ENCODE data around the gene EXOC6B.

Gene EXOC6B

DNA sequence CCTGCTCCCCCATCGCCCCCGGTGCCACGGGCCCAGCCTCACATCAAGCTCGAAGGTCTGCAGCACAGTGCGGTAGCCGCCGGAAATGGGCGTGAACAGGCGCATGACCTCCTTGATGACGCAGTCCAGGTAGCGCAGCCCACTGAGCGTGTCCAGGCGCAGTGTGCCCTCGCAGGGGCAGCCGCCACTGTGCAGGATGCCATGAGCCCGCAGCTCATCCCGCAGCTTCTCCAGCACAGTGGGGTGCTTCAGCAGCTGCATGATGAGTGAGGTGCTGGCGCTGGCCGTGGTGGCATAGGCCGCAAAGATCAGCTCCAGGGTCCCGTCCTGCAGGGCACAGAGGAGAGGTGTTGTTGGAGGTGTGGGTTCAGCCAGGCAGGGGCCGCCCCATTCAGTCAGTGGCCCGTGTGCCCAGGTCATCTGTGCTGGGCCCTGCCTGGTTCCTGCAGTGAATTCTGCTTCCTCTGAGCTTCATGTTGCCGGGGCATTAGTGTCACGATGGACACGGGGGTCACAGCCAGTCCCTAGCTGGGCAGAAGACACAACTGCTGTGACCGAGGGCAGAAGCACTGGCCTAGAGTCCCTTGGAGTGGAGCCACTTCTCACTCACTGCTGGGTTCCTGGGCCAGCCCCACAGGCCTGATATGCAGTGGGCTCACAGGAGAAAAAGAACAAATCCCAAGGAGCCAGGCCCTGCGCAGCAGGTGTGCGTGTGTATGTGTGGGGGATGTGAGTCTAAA lies 692.7 kb downstream of the EXOC6B start:
- DNase-seq (ENCODE audit: low read depth) = no peak

GRCh38 chr2:72131916-72132841 lies 693.7 kb downstream of the EXOC6B start:
- no peak for DNase-seq (ENCODE audit: low read depth)

GRCh38 chr2:72131371-72131891 lies 694.4 kb downstream of the EXOC6B start:
- no peak for DNase-seq (ENCODE audit: low read depth)

DNA sequence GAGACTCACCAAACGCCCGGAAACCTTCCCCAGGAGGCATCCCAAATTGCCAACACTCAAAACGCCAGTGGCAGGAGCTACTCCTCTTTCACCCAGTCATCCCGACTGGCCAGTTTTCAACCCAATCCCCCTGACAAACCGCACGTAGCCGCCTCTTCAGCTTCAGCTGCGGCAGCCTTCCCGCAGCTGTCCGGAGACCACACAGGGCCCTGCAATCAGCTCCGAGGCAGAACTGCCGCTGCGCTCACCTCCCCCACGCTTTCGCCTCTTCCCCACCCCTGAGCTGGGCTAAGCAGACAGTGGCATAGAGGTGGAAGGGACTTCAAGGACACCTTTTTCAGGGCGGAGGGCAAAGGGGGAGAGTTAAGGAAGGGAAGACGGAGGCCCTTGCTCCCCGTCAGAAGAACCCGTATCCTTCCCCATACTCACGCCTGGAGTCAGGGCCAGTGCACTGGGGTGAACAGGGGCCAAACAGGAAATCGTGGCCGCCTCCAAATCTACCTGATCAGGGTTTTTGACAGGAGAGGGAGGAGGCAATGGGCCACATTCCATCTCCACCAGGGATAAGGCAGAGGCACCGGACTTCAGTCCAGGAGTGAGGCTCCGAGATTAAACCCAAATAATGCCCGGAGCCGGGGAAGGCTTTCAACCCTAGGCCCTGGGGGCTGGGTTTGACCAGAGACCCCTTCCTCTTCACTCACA lies 695.0 kb downstream of the EXOC6B start:
- no peak for DNase-seq (ENCODE audit: low read depth)

DNA sequence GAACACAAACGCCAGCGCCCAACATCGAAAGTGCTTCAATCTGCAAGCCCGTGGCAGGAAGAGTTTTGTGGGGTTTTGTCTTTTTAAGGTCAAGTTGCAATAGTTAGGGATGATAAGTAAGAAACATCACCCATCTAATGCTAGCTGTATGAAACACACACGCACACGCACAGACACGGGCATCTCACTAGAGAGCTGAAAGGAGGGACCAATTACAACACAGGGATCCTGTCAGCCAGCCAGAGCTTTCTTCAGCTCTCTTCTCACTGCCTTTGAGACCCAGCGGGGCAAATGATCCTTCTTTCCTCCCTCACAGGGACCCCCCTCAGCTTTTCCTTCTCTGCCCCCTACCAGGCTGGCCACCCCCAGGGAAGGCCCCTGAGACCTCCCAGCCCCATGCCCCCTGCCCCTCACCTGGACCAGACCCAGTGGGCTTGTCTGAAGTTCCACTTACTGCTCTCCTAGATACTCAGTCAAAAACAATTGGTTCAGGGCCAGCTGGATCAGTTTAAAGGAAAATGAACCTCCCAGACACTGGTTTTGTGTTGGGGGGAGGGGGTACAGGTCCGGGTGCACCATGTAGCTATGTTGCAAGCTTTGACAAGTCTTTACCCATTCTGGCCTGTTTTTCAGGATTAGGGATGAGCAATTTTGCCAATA lies 696.0 kb downstream of the EXOC6B start:
- no peak for DNase-seq (ENCODE audit: low read depth)

DNA sequence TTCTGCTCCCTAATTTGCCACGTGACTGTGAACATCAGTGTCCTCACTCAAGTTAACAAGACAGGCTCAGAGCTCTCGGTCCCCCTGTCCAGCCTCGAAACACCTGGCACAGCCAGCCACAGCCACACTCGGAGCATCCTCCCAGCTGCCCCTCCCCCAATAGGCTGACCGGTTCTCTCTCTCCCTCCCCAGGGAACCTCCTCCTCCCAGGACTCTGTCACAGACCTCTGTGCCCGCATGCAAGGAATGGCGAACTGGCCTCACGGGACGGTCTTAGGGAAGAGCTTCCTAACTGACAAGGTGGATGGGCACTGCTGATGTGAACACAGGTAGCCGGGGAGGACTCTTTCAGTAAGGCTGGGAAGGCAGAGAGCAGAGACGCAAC lies 697.0 kb downstream of the EXOC6B start:
- DNase-seq (ENCODE audit: low read depth) = no peak

DNA sequence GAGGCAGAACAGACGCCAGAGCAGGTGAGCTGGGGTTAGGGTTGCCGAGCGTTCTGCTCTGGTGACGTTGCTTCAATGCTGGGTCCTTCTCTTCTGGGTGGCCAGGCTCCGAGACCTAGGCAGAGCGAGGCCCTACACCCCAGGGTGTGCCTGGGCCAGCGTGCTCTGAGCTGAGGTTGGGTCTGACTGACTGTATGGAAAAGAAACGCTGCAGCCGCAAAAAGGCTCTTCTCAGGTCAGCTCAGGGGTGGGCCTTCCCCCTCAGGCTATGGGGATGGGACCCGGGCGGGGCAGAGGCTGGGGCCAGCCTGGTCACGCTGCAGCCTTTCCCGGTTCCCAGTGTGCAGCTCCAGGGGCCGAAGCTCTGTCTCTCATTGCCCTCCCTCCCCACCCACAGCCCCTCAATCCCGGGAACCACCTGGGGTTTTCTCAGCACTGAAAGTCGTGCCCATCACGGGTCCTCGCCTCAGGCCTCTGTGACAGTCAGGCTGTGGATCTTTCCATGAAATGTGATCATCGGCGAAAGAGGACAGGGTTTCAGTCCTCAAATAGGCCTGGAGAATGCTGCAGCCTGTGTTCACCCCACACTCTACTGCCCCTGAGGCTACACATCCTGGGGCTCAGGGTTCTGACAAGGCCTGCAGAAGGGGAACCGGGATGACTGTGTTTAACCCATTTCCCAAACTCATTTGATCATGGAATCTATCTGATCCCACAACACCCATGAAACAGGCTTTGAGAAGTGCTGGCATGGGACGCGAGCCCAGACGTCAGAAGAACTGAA lies 697.6 kb downstream of the EXOC6B start:
- no peak for DNase-seq (ENCODE audit: low read depth)

DNA sequence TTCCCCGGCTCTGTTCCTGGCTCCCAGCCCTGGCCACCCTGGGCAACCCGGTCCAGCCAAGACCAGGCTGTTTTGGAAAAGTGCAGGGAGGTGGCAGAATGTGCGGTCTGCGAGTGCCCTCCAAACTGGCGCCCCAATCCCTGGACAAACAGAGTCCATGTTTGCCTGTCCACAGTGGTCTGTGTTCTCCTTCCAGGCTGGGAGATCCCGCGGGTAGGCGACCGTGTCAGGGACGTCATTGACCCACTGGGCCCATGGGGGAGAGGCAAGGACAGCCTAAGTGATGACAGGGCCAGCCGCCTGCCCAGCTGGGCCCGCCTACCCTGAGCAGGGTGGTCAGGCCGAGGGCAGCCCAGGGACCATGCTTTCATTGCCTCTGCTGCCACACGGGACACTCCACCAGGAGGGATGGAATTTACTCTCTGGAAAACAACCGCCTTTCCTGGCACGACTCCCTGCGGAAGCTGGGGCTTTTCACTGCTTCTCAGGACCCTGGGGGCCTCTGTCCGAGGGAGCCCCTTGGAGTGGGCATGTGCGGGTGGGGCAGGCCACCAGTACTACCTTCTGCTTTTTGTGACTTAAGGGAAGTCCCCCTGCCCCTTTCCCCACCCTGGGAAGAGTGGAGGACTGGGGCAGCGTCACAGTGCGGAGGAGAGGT lies 698.3 kb downstream of the EXOC6B start:
- no peak for DNase-seq (ENCODE audit: low read depth)

- no peak for DNase-seq (ENCODE audit: low read depth)
Observed at GRCh38 chr2:72126186-72127100, 699.4 kb downstream of the EXOC6B start.

All from activated T-cell treated with anti-CD3 and anti-CD28 coated beads for 24 hours (primary cell).